ENCODE results near the gene TASOR.
A peak's percentile ranks its signal among the peaks of the same experiment; 100 is the strongest.

DNA sequence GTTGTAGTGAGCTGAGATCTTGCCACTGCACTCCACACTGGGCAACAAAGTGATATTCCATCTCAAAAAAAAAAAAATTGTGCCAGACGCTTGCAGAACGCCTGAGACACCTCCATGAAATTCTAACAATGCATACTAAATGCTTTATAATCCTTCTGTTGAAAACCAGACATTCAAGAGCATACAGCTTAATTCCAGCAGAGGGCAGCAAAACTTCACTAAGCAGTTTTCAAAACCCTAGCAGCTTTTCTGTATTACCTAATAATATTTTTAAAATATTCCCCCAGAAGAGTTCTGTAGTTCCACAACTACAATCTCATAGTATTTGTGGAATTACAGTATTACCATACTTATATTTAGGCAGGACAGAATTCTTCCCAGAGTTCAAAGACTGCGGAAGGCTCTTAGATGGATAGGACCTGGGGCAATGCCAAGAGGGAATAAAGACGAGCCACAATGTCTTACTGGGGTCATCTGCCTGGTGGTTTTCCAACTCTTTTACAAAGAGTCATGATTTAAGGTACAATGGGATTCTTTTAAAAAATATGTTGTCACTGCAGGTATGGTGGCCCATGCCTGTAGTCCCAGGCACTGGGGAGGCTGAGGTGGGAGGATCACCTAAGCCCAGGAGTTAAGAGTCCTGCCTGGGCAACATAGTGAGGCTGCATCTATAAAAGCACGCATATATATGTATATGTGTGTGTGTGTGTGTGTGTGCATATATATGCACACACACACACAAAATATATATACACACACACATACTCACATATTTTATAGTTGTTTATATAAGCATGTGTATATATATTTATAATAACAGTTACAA is 19.6 kb upstream of the TASOR start:
- TF ChIP-seq, protein P1, sequence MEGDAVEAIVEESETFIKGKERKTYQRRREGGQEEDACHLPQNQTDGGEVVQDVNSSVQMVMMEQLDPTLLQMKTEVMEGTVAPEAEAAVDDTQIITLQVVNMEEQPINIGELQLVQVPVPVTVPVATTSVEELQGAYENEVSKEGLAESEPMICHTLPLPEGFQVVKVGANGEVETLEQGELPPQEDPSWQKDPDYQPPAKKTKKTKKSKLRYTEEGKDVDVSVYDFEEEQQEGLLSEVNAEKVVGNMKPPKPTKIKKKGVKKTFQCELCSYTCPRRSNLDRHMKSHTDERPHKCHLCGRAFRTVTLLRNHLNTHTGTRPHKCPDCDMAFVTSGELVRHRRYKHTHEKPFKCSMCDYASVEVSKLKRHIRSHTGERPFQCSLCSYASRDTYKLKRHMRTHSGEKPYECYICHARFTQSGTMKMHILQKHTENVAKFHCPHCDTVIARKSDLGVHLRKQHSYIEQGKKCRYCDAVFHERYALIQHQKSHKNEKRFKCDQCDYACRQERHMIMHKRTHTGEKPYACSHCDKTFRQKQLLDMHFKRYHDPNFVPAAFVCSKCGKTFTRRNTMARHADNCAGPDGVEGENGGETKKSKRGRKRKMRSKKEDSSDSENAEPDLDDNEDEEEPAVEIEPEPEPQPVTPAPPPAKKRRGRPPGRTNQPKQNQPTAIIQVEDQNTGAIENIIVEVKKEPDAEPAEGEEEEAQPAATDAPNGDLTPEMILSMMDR (IDR thresholded peaks at IDR 0.05; ENCODE audit: low read depth, low read length): peak; percentile 69
- TF ChIP-seq POLR2A (IDR thresholded peaks at IDR 0.05; ENCODE audit: extremely low read depth, insufficient read length): no peak
- TF ChIP-seq, protein P2, sequence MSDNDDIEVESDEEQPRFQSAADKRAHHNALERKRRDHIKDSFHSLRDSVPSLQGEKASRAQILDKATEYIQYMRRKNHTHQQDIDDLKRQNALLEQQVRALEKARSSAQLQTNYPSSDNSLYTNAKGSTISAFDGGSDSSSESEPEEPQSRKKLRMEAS (IDR thresholded peaks at IDR 0.05; ENCODE audit: low read depth, low read length): no peak

Measured in NB4 (cell line).